A549 (cell line): Measurements from ENCODE around the gene ROR2. TPM values are rescaled to one million over a fixed set of nuclear protein-coding genes. Genes with fewer than 3 reads are reported as not detected.
"Not testable (repeated sequence)": the region's sequence is repeated elsewhere in the genome, so short reads cannot be mapped to it uniquely, and the experiment has no call there.

Experiments
- ATAC-seq, 2 experiments: fragments of 200-7000 bp in 1 of 2; fragments of >200 bp in 1 of 2; cut with Nextera tagmentation in 1 of 2; cut with Tn5 transposase in 1 of 2; 3 replicates each; pipeline versions ENCODE4 v1.8.0 to v1.9.1; 2018 to 2020; ENCODE audit warnings: mild to moderate bottlenecking in 1 of 2, moderate library complexity in 1 of 2
- CTCF ChIA-PET: fragments of 300-600 bp; sonication (Branson Sonifier 250); formaldehyde crosslinking; extraction: SDS; loops from one replicate; lab custom pipeline; 2021; ENCODE audit warnings: antibody characterized with exemption, inconsistent platforms; lab: Yijun Ruan, JAX
- POLR2A ChIA-PET: fragments of 350-600 bp; formaldehyde crosslinking; extraction: SDS; loops from one replicate; lab custom pipeline; 2021; ENCODE audit warnings: antibody characterized with exemption, inconsistent platforms; lab: Yijun Ruan, JAX
- DNase-seq, 2 experiments: peaks; one replicate each; pipeline versions ENCODE4 v3.0.0 to v3.0.0-alpha.2; 2011 to 2016; ENCODE audit warnings: low read depth in 1 of 2, low spot score in 1 of 2
- FAIRE-seq: peaks from 2 replicates; lab custom pipeline; 2011; peaks lifted over from hg19 to GRCh38; lab: Jason Lieb, UNC
- H3K27ac ChIP-seq, 2 experiments: fragments of >200 bp; sonication (Bioruptor Twin); formaldehyde crosslinking; 3 replicates each; pipeline ENCODE4 v1.5.1; 2016 to 2017
- H3K4me1 ChIP-seq: fragments of >200 bp; sonication (Bioruptor Twin); formaldehyde crosslinking; 3 replicates; pipeline ENCODE4 v1.6.1; 2016
- H3K4me2 ChIP-seq: fragments of >200 bp; sonication (Bioruptor Twin); formaldehyde crosslinking; 3 replicates; pipeline ENCODE4 v1.6.1; 2016
- H3K4me3 ChIP-seq: fragments of >200 bp; sonication (Bioruptor Twin); formaldehyde crosslinking; 3 replicates; pipeline ENCODE4 v1.5.1; 2016
- H3K9me3 ChIP-seq: fragments of >200 bp; sonication (Bioruptor Twin); formaldehyde crosslinking; 3 replicates; pipeline ENCODE4 v1.6.1; 2016
- ESRRA ChIP-seq: fragments of 150-350 bp; IDR thresholded peaks from 2 replicates; pipeline ENCODE4 v1.6.1; 2014; ENCODE audit warnings: mild to moderate bottlenecking, low read length, borderline replicate concordance
- FOXS1 ChIP-seq: fragments of 250-450 bp; sonication (Bioruptor Pico); IDR thresholded peaks from 2 replicates; pipeline ENCODE4 v1.5.0; 2020; ENCODE audit warnings: mild to moderate bottlenecking, moderate library complexity
- HOXA7 ChIP-seq: fragments of 250-450 bp; sonication (Bioruptor Pico); IDR thresholded peaks from 2 replicates; pipeline ENCODE4 v1.5.0; 2020; ENCODE audit warnings: mild to moderate bottlenecking, moderate library complexity
- MAZ ChIP-seq: fragments of 150-350 bp; IDR thresholded peaks from 2 replicates; pipeline ENCODE4 v1.6.1; 2014; ENCODE audit warnings: antibody characterized with exemption, low read depth, low read length, borderline replicate concordance
- MYC ChIP-seq: IDR thresholded peaks from 2 replicates; pipeline ENCODE4 v1.6.1; 2012; ENCODE audit warnings: mild to moderate bottlenecking, inconsistent platforms, low read length, improper control_type of control experiment, borderline replicate concordance
- NFE2L2 ChIP-seq: fragments of 150-350 bp; conservative IDR thresholded peaks from 2 replicates; pipeline ENCODE4 v1.6.1; 2014; ENCODE audit warnings: low read length
- POLR2A ChIP-seq: IDR thresholded peaks from 2 replicates; pipeline ENCODE4 v1.6.1; 2012; ENCODE audit warnings: mild to moderate bottlenecking, low read length
- TP53 ChIP-seq: fragments of 250-450 bp; sonication (Bioruptor Pico); IDR thresholded peaks from 2 replicates; pipeline ENCODE4 v1.5.0; 2021; ENCODE audit warnings: mild to moderate bottlenecking, moderate library complexity
- ZFP36 ChIP-seq: fragments of 450-650 bp; IDR thresholded peaks from 2 replicates; pipeline ENCODE4 v1.6.1; 2014; ENCODE audit warnings: borderline replicate concordance; ENCODE audit not compliant: partially characterized antibody
- WGBS: methylation state at CpG from one replicate; pipeline ENCODE4 v1.1.6; 2017; ENCODE audit errors: missing lambda C conversion rate; 5-methylcytosine and 5-hydroxymethylcytosine counted together
- polyA plus RNA-seq, 4 experiments: library from polyadenylated mRNA; depleted of rRNA in 3 of 4; stranded (reverse); fragments of >200 nt; fragmentation: RNase III in 1 of 4; extraction: RNeasy Plus Mini Kit Qiagen cat#74134 plus additional on column Dnase treatment in 1 of 4; gene quantifications; 2 replicates in 3 of 4; 3 replicates in 1 of 4; pipeline ENCODE4 v1.2.3, GENCODE V29; 2011 to 2017
- TF ChIP-seq, protein P1 (sequence below): fragments of 200-600 bp; sonication (generic); IDR thresholded peaks from 2 replicates; pipeline ENCODE4 v1.6.1; 2016; ENCODE audit warnings: antibody characterized with exemption, mild to moderate bottlenecking, moderate library complexity
- TF ChIP-seq, protein P2 (sequence below): fragments of >200 bp; sonication (Bioruptor Twin); formaldehyde crosslinking; IDR thresholded peaks from 3 replicates; pipeline ENCODE4 v1.6.1; 2016
- TF ChIP-seq, protein P3 (sequence below): fragments of 250-450 bp; sonication (Bioruptor Pico); IDR thresholded peaks from 2 replicates; pipeline ENCODE4 v1.5.0; 2021; ENCODE audit warnings: mild to moderate bottlenecking, moderate library complexity, borderline replicate concordance

Gene ROR2
- polyA plus RNA-seq, 2 of the 4 experiments (the other 2 are of a cell fraction) = 0.12 to 0.53 TPM

DNA sequence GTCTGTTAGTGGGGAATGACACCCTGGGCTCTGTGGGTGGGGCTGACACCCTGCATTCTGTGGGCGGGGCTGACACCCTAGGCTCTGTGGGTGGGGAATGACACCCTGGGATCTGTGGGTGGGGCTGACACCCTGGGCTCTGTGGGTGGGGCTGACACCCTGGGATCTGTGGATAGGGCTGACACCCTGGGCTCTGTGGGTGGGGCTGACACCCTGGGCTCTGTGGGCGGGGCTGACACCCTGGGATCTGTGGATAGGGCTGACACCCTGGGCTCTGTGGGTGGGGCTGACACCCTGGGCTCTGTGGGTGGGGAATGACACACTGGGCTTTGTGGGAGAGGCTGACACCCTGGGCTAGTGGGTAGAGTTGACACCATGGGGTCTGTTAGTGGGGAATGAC lies 152.5 kb downstream of the ROR2 start:
- POLR2A ChIA-PET, H3K9me3 ChIP-seq, H3K27ac ChIP-seq, H3K4me1 ChIP-seq, FAIRE-seq, H3K4me2 ChIP-seq, CTCF ChIA-PET, DNase-seq, H3K4me3 ChIP-seq, ATAC-seq: not testable (repeated sequence)
- no CpG with 5 or more reads among the region's 2 CpGs for WGBS

DNA sequence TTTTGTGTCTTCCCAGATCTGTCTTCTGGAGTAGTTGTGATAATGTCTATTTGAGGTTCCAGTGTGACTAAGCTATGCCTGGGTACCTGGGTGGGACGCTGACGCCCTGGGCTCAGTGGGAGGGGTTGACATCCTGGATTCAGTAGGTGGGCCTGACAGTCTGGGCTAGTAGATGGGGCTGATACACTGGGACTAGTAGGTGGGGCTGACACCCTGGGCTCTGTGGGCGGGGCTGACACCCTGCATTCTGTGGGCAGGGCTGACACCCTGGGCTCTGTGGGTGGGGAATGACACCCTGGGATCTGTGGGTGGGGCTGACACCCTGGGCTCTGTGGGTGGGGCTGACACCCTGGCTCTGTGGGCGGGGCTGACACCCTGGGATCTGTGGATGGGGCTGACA lies 153.5 kb downstream of the ROR2 start:
- ATAC-seq, CTCF ChIA-PET, DNase-seq, H3K27ac ChIP-seq, POLR2A ChIA-PET, FAIRE-seq, H3K4me1 ChIP-seq, H3K4me3 ChIP-seq, H3K4me2 ChIP-seq, H3K9me3 ChIP-seq: not testable (repeated sequence)
- WGBS = 39% methylated on average over 2 of the region's 4 CpGs

DNA sequence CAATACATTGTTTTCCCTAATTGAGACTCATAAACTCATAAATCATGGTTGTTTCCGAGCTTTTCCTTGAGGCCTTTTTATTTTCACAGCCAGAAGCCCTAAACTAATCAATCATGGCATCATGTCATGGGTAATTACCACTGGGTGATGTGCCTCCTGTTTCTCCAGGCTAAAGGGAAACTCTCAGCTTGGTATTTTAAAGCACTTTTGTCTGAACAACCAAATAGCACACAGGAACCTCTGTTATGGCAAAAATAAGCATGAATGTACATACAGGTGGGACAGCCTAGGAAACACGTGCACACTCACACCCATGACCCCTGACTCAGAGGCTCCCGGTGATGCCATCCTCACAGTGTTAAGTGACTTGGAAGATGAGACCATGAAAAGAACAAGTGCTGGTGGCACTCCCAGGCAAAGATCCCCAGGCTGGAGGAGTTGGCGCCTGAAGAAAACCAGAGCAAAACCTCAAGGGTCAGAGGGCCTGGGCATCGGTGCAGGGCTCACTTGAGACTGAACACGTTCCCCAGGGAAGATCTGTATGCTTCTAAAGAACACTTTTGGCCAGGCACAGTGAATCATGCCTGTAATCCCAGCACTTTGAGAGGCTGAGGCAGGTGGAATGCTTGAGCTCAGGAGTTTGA lies 154.3 kb downstream of the ROR2 start:
- TF ChIP-seq MYC = no peak
- TF ChIP-seq ESRRA = no peak
- TF ChIP-seq, protein P1, sequence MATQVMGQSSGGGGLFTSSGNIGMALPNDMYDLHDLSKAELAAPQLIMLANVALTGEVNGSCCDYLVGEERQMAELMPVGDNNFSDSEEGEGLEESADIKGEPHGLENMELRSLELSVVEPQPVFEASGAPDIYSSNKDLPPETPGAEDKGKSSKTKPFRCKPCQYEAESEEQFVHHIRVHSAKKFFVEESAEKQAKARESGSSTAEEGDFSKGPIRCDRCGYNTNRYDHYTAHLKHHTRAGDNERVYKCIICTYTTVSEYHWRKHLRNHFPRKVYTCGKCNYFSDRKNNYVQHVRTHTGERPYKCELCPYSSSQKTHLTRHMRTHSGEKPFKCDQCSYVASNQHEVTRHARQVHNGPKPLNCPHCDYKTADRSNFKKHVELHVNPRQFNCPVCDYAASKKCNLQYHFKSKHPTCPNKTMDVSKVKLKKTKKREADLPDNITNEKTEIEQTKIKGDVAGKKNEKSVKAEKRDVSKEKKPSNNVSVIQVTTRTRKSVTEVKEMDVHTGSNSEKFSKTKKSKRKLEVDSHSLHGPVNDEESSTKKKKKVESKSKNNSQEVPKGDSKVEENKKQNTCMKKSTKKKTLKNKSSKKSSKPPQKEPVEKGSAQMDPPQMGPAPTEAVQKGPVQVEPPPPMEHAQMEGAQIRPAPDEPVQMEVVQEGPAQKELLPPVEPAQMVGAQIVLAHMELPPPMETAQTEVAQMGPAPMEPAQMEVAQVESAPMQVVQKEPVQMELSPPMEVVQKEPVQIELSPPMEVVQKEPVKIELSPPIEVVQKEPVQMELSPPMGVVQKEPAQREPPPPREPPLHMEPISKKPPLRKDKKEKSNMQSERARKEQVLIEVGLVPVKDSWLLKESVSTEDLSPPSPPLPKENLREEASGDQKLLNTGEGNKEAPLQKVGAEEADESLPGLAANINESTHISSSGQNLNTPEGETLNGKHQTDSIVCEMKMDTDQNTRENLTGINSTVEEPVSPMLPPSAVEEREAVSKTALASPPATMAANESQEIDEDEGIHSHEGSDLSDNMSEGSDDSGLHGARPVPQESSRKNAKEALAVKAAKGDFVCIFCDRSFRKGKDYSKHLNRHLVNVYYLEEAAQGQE = no peak
- no peak for TF ChIP-seq POLR2A
- no peak for TF ChIP-seq TP53 (CRISPR knock-in tag)
- TF ChIP-seq ZFP36 = no peak
- TF ChIP-seq, protein P2, sequence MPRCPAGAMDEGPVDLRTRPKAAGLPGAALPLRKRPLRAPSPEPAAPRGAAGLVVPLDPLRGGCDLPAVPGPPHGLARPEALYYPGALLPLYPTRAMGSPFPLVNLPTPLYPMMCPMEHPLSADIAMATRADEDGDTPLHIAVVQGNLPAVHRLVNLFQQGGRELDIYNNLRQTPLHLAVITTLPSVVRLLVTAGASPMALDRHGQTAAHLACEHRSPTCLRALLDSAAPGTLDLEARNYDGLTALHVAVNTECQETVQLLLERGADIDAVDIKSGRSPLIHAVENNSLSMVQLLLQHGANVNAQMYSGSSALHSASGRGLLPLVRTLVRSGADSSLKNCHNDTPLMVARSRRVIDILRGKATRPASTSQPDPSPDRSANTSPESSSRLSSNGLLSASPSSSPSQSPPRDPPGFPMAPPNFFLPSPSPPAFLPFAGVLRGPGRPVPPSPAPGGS = no peak
- TF ChIP-seq MAZ = no peak
- no peak for TF ChIP-seq HOXA7 (CRISPR knock-in tag)
- TF ChIP-seq NFE2L2 = no peak
- no peak for TF ChIP-seq FOXS1 (CRISPR knock-in tag)
- TF ChIP-seq, protein P3, sequence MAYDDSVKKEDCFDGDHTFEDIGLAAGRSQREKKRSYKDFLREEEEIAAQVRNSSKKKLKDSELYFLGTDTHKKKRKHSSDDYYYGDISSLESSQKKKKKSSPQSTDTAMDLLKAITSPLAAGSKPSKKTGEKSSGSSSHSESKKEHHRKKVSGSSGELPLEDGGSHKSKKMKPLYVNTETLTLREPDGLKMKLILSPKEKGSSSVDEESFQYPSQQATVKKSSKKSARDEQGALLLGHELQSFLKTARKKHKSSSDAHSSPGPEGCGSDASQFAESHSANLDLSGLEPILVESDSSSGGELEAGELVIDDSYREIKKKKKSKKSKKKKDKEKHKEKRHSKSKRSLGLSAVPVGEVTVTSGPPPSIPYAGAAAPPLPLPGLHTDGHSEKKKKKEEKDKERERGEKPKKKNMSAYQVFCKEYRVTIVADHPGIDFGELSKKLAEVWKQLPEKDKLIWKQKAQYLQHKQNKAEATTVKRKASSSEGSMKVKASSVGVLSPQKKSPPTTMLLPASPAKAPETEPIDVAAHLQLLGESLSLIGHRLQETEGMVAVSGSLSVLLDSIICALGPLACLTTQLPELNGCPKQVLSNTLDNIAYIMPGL (CRISPR knock-in tag) = no peak
- WGBS = 55% methylated on average over 6 of the region's 6 CpGs
- Histone ChIP-seq H3K4me2 (no peak overlapping the region), H3K27ac (no peak overlapping the region), H3K4me3 (no peak overlapping the region), H3K4me1 (no peaks in the 10 kb centered on the region; the same call in 2 of the 3 replicates), H3K9me3 (no peaks in the 10 kb centered on the region)
- ChIA-PET CTCF (interaction anchor here (0.6 kb wide), 2 partner anchors 119 to 340 kb away, joined by 3 read pairs; no protein-coding TSS in a partner anchor), POLR2A (no interaction called here)
- FAIRE-seq (no peak), ATAC-seq (no peak; a peak in 2 of 6 replicates), DNase-seq (no peak)

DNA sequence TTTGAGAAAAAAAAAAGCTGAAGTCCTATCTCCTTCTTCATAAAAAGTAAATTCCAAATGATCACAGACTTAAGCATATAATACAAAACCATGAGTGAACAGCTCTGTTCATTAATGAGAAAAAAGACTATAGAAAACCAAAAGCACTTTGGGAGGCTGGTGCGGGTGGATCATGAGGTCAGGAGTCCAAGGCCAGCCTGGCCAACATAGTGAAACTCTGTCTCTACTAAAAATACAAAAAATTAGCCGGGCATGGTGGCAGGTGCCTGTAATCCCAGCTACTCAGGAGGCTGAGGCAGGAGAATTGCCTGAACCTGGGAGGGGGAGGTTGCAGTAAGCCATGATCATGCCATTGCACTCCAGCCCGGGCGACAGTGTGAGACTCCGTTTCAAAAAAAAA lies 156.7 kb downstream of the ROR2 start:
- WGBS = 71% methylated on average over 5 of the region's 5 CpGs
- CTCF ChIA-PET = interaction anchor here (1.4 to 5.4 kb wide), 2 partner anchors 18 to 161 kb away, joined by 3 to 31 read pairs; no protein-coding TSS in a partner anchor

More for the DNA sequence above, 156.7 kb downstream of the ROR2 start:
- H3K4me3 ChIP-seq, DNase-seq, H3K27ac ChIP-seq, H3K4me2 ChIP-seq, H3K9me3 ChIP-seq, ATAC-seq, POLR2A ChIA-PET, H3K4me1 ChIP-seq, FAIRE-seq: not testable (repeated sequence)
